GM12878 (cell line): ENCODE measurements around the gene CCDC107. TPM values are rescaled to one million over a fixed set of nuclear protein-coding genes. Genes with fewer than 3 reads are reported as not detected.

Experiments
- BHLHE40 ChIP-seq, 2 experiments: fragments of 450-650 bp in 1 of 2; IDR thresholded peaks; 2 replicates each; pipeline ENCODE4 v1.6.1; 2011 to 2017; ENCODE audit warnings: low read depth in 2 of 2, borderline replicate concordance in 1 of 2, improper control_type of control experiment in 1 of 2, low read length in 1 of 2, mild to moderate bottlenecking in 1 of 2
- E2F4 ChIP-seq: IDR thresholded peaks from 2 replicates; pipeline ENCODE4 v1.6.1; 2012; ENCODE audit warnings: low read depth, low read length, improper control_type of control experiment
- HCFC1 ChIP-seq: fragments of 150-350 bp; IDR thresholded peaks from 2 replicates; pipeline ENCODE4 v1.6.1; 2014; ENCODE audit warnings: low read length
- HDAC2 ChIP-seq: fragments of 200-600 bp; sonication (generic); IDR thresholded peaks from 2 replicates; pipeline ENCODE4 v1.6.1; 2017
- HSF1 ChIP-seq: fragments of 150-350 bp; IDR thresholded peaks from 2 replicates; pipeline ENCODE4 v1.6.1; 2014; ENCODE audit warnings: mild to moderate bottlenecking, low read depth, low read length
- JUNB ChIP-seq: IDR thresholded peaks from 2 replicates; pipeline ENCODE4 v1.6.1; 2016; ENCODE audit warnings: antibody characterized with exemption, mild to moderate bottlenecking
- MYC ChIP-seq: IDR thresholded peaks from 2 replicates; pipeline ENCODE4 v1.6.1; 2011; ENCODE audit warnings: mild to moderate bottlenecking, low read length, moderate library complexity, inconsistent platforms; ENCODE audit not compliant: insufficient read depth, insufficient replicate concordance, insufficient read length, severe bottlenecking
- NR2C1 ChIP-seq: fragments of 450-650 bp; IDR thresholded peaks from 2 replicates; pipeline ENCODE4 v1.6.1; 2017; ENCODE audit warnings: antibody characterized with exemption, mild to moderate bottlenecking, moderate library complexity
- RAD51 ChIP-seq: fragments of 450-650 bp; IDR thresholded peaks from 2 replicates; pipeline ENCODE4 v1.6.1; 2016; ENCODE audit warnings: moderate library complexity, mild to moderate bottlenecking, inconsistent platforms
- RFX5 ChIP-seq: IDR thresholded peaks from 2 replicates; pipeline ENCODE4 v1.6.1; 2011; ENCODE audit warnings: low read depth, low read length, improper control_type of control experiment
- SMAD5 ChIP-seq: IDR thresholded peaks from 2 replicates; pipeline ENCODE4 v1.6.1; 2016; ENCODE audit warnings: antibody characterized with exemption, low read depth
- SUZ12 ChIP-seq: fragments of 200-600 bp; sonication (generic); IDR thresholded peaks from one replicate; pipeline ENCODE4 v1.6.1; 2018; ENCODE audit warnings: antibody characterized with exemption, mild to moderate bottlenecking; ENCODE audit not compliant: unreplicated experiment
- TCF12 ChIP-seq: IDR thresholded peaks from 2 replicates; pipeline ENCODE4 v1.6.1; 2011; ENCODE audit warnings: low read depth, mild to moderate bottlenecking, low read length
- ZBED1 ChIP-seq: IDR thresholded peaks from 2 replicates; pipeline ENCODE4 v1.6.1; 2016; ENCODE audit warnings: borderline replicate concordance
- ZNF207 ChIP-seq: fragments of 450-650 bp; IDR thresholded peaks from 2 replicates; pipeline ENCODE4 v1.6.1; 2014; ENCODE audit warnings: antibody characterized with exemption, mild to moderate bottlenecking, borderline replicate concordance
- polyA plus RNA-seq, 11 experiments: library from polyadenylated mRNA; depleted of rRNA in 4 of 11; unstranded in 6 of 11; stranded (reverse) in 5 of 11; fragments of >200 nt; fragmentation: Nextera tagmentation in 4 of 11; fragmentation: Illumina TruSeq in 1 of 11; extraction: Ambion mirVana in 4 of 11; extraction: Trizol in 1 of 11; gene quantifications; 1 replicate in 1 of 11; 2 replicates in 10 of 11; pipeline versions ENCODE4 v1.2.1 to v1.2.3, GENCODE V29; 2011 to 2016; ENCODE audit warnings: inconsistent platforms in 2 of 11, missing spikeins in 2 of 11, low read depth in 1 of 11
- total RNA-seq, 4 experiments: library from RNA; depleted of rRNA in 3 of 4; stranded (reverse); fragments of >200 nt in 3 of 4; fragmentation: Illumina TruSeq in 1 of 4; extraction: Trizol in 1 of 4; gene quantifications; 2 replicates each; pipeline versions ENCODE4 v1.2.1 to v1.2.3, GENCODE V29; 2013 to 2021
- TF ChIP-seq, protein P1 (sequence below): IDR thresholded peaks from 2 replicates; pipeline ENCODE4 v1.6.1; 2012; ENCODE audit warnings: improper control_type of control experiment, low read depth, low read length; ENCODE audit not compliant: insufficient replicate concordance
- TF ChIP-seq, protein P2 (sequence below): fragments of 450-650 bp; IDR thresholded peaks from 2 replicates; pipeline ENCODE4 v1.6.1; 2014; ENCODE audit warnings: mild to moderate bottlenecking
- TF ChIP-seq, protein P3 (sequence below): fragments of 450-650 bp; IDR thresholded peaks from 2 replicates; pipeline ENCODE4 v1.6.1; 2016; ENCODE audit warnings: mild to moderate bottlenecking

Gene CCDC107
- total and polyA plus RNA-seq, 10 of the 15 experiments (the other 5 are each of a cell fraction or from before 2014, with no cell fraction given) = 0.19 to 18.3 (median 10.6) TPM

- 0 out of 2 replicates have a peak, but pooled peaks have one; percentile 11 for TF ChIP-seq RFX5
- TF ChIP-seq BHLHE40 (IDR thresholded peaks at IDR 0.05; ENCODE audit: borderline replicate concordance in 1 of 2, low read depth in 2 of 2, low read length in 1 of 2) = peak in 1 of 2 experiments; percentile 9; a peak in 1 of 4 replicates
- TF ChIP-seq E2F4 = no peak
- TF ChIP-seq ZBED1 = 0 out of 2 replicates have a peak, but pooled peaks have one; percentile 41
- no peak for TF ChIP-seq ZNF207
- TF ChIP-seq JUNB = no peak
- TF ChIP-seq, protein P1, sequence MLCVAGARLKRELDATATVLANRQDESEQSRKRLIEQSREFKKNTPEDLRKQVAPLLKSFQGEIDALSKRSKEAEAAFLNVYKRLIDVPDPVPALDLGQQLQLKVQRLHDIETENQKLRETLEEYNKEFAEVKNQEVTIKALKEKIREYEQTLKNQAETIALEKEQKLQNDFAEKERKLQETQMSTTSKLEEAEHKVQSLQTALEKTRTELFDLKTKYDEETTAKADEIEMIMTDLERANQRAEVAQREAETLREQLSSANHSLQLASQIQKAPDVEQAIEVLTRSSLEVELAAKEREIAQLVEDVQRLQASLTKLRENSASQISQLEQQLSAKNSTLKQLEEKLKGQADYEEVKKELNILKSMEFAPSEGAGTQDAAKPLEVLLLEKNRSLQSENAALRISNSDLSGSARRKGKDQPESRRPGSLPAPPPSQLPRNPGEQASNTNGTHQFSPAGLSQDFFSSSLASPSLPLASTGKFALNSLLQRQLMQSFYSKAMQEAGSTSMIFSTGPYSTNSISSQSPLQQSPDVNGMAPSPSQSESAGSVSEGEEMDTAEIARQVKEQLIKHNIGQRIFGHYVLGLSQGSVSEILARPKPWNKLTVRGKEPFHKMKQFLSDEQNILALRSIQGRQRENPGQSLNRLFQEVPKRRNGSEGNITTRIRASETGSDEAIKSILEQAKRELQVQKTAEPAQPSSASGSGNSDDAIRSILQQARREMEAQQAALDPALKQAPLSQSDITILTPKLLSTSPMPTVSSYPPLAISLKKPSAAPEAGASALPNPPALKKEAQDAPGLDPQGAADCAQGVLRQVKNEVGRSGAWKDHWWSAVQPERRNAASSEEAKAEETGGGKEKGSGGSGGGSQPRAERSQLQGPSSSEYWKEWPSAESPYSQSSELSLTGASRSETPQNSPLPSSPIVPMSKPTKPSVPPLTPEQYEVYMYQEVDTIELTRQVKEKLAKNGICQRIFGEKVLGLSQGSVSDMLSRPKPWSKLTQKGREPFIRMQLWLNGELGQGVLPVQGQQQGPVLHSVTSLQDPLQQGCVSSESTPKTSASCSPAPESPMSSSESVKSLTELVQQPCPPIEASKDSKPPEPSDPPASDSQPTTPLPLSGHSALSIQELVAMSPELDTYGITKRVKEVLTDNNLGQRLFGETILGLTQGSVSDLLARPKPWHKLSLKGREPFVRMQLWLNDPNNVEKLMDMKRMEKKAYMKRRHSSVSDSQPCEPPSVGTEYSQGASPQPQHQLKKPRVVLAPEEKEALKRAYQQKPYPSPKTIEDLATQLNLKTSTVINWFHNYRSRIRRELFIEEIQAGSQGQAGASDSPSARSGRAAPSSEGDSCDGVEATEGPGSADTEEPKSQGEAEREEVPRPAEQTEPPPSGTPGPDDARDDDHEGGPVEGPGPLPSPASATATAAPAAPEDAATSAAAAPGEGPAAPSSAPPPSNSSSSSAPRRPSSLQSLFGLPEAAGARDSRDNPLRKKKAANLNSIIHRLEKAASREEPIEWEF = no peak
- no peak for TF ChIP-seq RAD51
- 0 out of 2 replicates have a peak, but pooled peaks have one; percentile 31 for TF ChIP-seq TCF12
- TF ChIP-seq NR2C1 = no peak
- TF ChIP-seq HCFC1 = no peak
- TF ChIP-seq MYC = no peak
- no peak for TF ChIP-seq HSF1
- TF ChIP-seq SMAD5 = 0 out of 2 replicates have a peak, but pooled peaks have one; percentile 61
- TF ChIP-seq, protein P2, sequence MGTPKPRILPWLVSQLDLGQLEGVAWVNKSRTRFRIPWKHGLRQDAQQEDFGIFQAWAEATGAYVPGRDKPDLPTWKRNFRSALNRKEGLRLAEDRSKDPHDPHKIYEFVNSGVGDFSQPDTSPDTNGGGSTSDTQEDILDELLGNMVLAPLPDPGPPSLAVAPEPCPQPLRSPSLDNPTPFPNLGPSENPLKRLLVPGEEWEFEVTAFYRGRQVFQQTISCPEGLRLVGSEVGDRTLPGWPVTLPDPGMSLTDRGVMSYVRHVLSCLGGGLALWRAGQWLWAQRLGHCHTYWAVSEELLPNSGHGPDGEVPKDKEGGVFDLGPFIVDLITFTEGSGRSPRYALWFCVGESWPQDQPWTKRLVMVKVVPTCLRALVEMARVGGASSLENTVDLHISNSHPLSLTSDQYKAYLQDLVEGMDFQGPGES = no peak
- TF ChIP-seq HDAC2 = no peak
- TF ChIP-seq SUZ12 = no peak
- TF ChIP-seq, protein P3, sequence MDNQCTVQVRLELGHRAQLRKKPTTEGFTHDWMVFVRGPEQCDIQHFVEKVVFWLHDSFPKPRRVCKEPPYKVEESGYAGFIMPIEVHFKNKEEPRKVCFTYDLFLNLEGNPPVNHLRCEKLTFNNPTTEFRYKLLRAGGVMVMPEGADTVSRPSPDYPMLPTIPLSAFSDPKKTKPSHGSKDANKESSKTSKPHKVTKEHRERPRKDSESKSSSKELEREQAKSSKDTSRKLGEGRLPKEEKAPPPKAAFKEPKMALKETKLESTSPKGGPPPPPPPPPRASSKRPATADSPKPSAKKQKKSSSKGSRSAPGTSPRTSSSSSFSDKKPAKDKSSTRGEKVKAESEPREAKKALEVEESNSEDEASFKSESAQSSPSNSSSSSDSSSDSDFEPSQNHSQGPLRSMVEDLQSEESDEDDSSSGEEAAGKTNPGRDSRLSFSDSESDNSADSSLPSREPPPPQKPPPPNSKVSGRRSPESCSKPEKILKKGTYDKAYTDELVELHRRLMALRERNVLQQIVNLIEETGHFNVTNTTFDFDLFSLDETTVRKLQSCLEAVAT = no peak; the same call in 1 of the 2 replicates
Observed at GRCh38 chr9:35649431-35650340, 8.4 kb upstream of the CCDC107 start (continued).
